Neural progenitor cell (in vitro differentiated cells): ENCODE results near the gene TAMALIN. TPM values are rescaled to one million over a fixed set of nuclear protein-coding genes. Genes with fewer than 3 reads are reported as not detected.

Source experiments
- DNase-seq: peaks from one replicate; pipeline ENCODE4 v3.0.0-alpha.2; 2016; ENCODE audit warnings: low spot score
- H2AFZ ChIP-seq: fragments of 200-600 bp; sonication (generic); replicated peaks from 2 replicates; pipeline ENCODE4 v1.6.1; 2016; ENCODE audit warnings: antibody characterized with exemption
- H3F3A ChIP-seq: fragments of 200-600 bp; sonication (generic); 2 replicates; pipeline ENCODE4 v1.6.1; 2016; ENCODE audit warnings: antibody characterized with exemption, low read depth
- H3K27ac ChIP-seq: fragments of 200-600 bp; sonication (generic); 2 replicates; pipeline ENCODE4 v1.5.1; 2016; ENCODE audit warnings: mild to moderate bottlenecking
- H3K27me3 ChIP-seq: fragments of 200-600 bp; sonication (generic); 2 replicates; pipeline ENCODE4 v1.6.1; 2016; ENCODE audit warnings: mild to moderate bottlenecking, moderate library complexity
- H3K36me3 ChIP-seq: fragments of 200-600 bp; sonication (generic); 2 replicates; pipeline ENCODE4 v1.5.1; 2016
- H3K4me1 ChIP-seq: fragments of 200-600 bp; sonication (generic); 2 replicates; pipeline ENCODE4 v1.6.1; 2016; ENCODE audit warnings: mixed run types
- H3K4me2 ChIP-seq: fragments of 200-600 bp; sonication (generic); 2 replicates; pipeline ENCODE4 v1.6.1; 2016
- H3K4me3 ChIP-seq: fragments of 200-600 bp; sonication (generic); 2 replicates; pipeline ENCODE4 v1.5.1; 2016
- H3K79me2 ChIP-seq: fragments of 200-600 bp; sonication (generic); 2 replicates; pipeline ENCODE4 v1.6.1; 2016; ENCODE audit warnings: low read depth
- H3K9ac ChIP-seq: fragments of 200-600 bp; sonication (generic); 2 replicates; pipeline ENCODE4 v1.6.1; 2016
- H3K9me3 ChIP-seq: fragments of 200-600 bp; sonication (generic); 2 replicates; pipeline ENCODE4 v1.5.1; 2016; ENCODE audit warnings: low read depth
- H4K20me1 ChIP-seq: fragments of 200-600 bp; sonication (generic); 2 replicates; pipeline ENCODE4 v1.6.1; 2016; ENCODE audit warnings: low read depth
- H3K27ac Mint-ChIP-seq: 3 replicates; pipeline ENCODE4 v1.8.0; 2021; ENCODE audit warnings: mixed read lengths
- H3K27me3 Mint-ChIP-seq: 2 replicates; pipeline ENCODE4 v1.8.0; 2022; ENCODE audit warnings: low read depth, mild to moderate bottlenecking, inconsistent platforms, moderate library complexity, mixed read lengths; ENCODE audit not compliant: insufficient read depth
- H3K36me3 Mint-ChIP-seq: 3 replicates; pipeline ENCODE4 v1.8.0; 2021; ENCODE audit warnings: mixed read lengths
- H3K4me1 Mint-ChIP-seq: 3 replicates; pipeline ENCODE4 v1.8.0; 2021; ENCODE audit warnings: mixed read lengths
- H3K4me3 Mint-ChIP-seq: 3 replicates; pipeline ENCODE4 v1.8.0; 2021; ENCODE audit warnings: mild to moderate bottlenecking, moderate library complexity, mixed read lengths
- H3K9me3 Mint-ChIP-seq: 3 replicates; pipeline ENCODE4 v1.8.0; 2020; ENCODE audit warnings: mixed read lengths
- EZH2 ChIP-seq: fragments of 200-600 bp; sonication (generic); IDR thresholded peaks from 2 replicates; pipeline ENCODE4 v1.6.1; 2017; ENCODE audit warnings: antibody characterized with exemption, mild to moderate bottlenecking, moderate library complexity
- EZH2phosphoT487 ChIP-seq: fragments of 200-600 bp; sonication (generic); IDR thresholded peaks from 2 replicates; pipeline ENCODE4 v1.6.1; 2017; ENCODE audit warnings: antibody characterized with exemption
- total RNA-seq: library from RNA; depleted of rRNA; stranded (reverse); fragments of >200 nt; gene quantifications from 2 replicates; pipeline ENCODE4 v1.2.3, GENCODE V29; 2015; ENCODE audit warnings: low replicate concordance
- TF ChIP-seq, protein P1 (sequence below): fragments of 200-600 bp; sonication (generic); IDR thresholded peaks from 2 replicates; pipeline ENCODE4 v1.5.1; 2017; ENCODE audit warnings: antibody characterized with exemption, mild to moderate bottlenecking

TAMALIN gene
- total RNA-seq, 1 donor from 2014 or later = 1.1 TPM

GRCh38 chr12:52011602-52012214, 5.0 kb downstream of the TAMALIN start:
- Mint-ChIP-seq H3K4me3 (no peak overlapping the region), H3K27me3 (peaks cover 14% of the 10 kb centered on the region), H3K27ac (no peak overlapping the region), H3K9me3 (no peaks in the 10 kb centered on the region), H3K36me3 (peaks cover 10% of the 10 kb centered on the region), H3K4me1 (peaks cover 28% of the 10 kb centered on the region)
- Histone ChIP-seq H3K4me3 (no peak overlapping the region), H2AFZ (no peak overlapping the region), H3K9me3 (no peaks in the 10 kb centered on the region), H3K4me2 (no peak overlapping the region), H3K9ac (no peak overlapping the region), H3K79me2 (no peaks in the 10 kb centered on the region), H3K27me3 (peaks cover 57% of the 10 kb centered on the region), H3F3A (peaks cover 31% of the 10 kb centered on the region), H4K20me1 (peaks cover 11% of the 10 kb centered on the region), H3K27ac (no peak overlapping the region), H3K4me1 (peaks cover 29% of the 10 kb centered on the region), H3K36me3 (no peaks in the 10 kb centered on the region)
- TF ChIP-seq EZH2phosphoT487 = no peak
- no peak for TF ChIP-seq EZH2
- TF ChIP-seq, protein P1, sequence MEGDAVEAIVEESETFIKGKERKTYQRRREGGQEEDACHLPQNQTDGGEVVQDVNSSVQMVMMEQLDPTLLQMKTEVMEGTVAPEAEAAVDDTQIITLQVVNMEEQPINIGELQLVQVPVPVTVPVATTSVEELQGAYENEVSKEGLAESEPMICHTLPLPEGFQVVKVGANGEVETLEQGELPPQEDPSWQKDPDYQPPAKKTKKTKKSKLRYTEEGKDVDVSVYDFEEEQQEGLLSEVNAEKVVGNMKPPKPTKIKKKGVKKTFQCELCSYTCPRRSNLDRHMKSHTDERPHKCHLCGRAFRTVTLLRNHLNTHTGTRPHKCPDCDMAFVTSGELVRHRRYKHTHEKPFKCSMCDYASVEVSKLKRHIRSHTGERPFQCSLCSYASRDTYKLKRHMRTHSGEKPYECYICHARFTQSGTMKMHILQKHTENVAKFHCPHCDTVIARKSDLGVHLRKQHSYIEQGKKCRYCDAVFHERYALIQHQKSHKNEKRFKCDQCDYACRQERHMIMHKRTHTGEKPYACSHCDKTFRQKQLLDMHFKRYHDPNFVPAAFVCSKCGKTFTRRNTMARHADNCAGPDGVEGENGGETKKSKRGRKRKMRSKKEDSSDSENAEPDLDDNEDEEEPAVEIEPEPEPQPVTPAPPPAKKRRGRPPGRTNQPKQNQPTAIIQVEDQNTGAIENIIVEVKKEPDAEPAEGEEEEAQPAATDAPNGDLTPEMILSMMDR = no peak
- DNase-seq = no peak

DNA sequence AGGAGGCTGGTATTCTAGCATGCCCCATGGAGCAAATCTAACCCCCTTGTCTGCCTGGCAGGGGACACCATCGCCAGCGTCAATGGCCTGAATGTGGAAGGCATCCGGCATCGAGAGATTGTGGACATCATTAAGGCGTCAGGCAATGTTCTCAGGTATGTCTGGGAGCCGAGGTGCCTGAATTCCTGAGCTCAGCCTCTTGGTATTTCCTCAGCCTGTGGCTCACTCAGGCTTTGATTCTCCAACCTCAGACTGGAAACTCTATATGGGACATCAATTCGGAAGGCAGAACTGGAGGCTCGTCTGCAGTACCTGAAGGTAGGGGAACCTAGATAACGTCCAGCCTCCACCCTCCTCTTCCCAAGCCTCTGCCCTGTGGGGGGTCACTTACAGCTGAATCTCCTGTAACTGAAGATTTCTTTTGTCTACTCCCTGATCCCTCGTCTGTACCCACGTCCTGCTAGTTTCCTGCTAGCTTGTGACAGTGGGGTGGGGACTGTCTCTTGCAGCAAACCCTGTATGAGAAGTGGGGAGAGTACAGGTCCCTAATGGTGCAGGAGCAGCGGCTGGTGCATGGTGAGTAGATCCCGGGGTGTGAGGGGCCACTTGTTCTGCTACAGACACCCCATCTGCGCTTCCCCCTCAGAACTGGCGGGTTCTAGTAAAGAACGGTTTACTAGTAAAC, 7.0 kb downstream of the TAMALIN start:
- Mint-ChIP-seq H3K27me3 (peaks cover 7% of the 10 kb centered on the region), H3K36me3 (peaks cover 10% of the 10 kb centered on the region), H3K27ac (no peak overlapping the region), H3K4me3 (no peak overlapping the region), H3K9me3 (no peaks in the 10 kb centered on the region), H3K4me1 (peaks cover 27% of the 10 kb centered on the region)
- H3K27ac ChIP-seq = no peak overlapping the region
- TF ChIP-seq, protein P1 = no peak
- TF ChIP-seq EZH2 = no peak
- no peak for TF ChIP-seq EZH2phosphoT487
- no peak overlapping the region for H3K4me3 ChIP-seq
- H3K4me2 ChIP-seq = peak overlapping the region; percentile 61
- peaks cover 46% of the 10 kb centered on the region for H3K27me3 ChIP-seq
- DNase-seq = no peak
- H4K20me1 ChIP-seq = peaks cover 11% of the 10 kb centered on the region
- H2AFZ ChIP-seq = no peak overlapping the region
- H3K9ac ChIP-seq = no peak overlapping the region
- no peaks in the 10 kb centered on the region for H3K9me3 ChIP-seq
- no peaks in the 10 kb centered on the region for H3K79me2 ChIP-seq
- H3K36me3 ChIP-seq = no peaks in the 10 kb centered on the region
- peaks cover 21% of the 10 kb centered on the region for H3K4me1 ChIP-seq
- H3F3A ChIP-seq = peaks cover 31% of the 10 kb centered on the region

GRCh38 chr12:52014567-52015530, 8.1 kb downstream of the TAMALIN start:
- H3K27ac ChIP-seq = no peak overlapping the region
- no peaks in the 10 kb centered on the region for H3K9me3 Mint-ChIP-seq
- H3K27me3 ChIP-seq = peaks cover 45% of the 10 kb centered on the region
- peaks cover 4% of the 10 kb centered on the region for H3K27me3 Mint-ChIP-seq
- no peaks in the 10 kb centered on the region for H3K9me3 ChIP-seq
- peak overlapping the region; percentile 69 for H3K4me2 ChIP-seq
- H3F3A ChIP-seq = peaks cover 32% of the 10 kb centered on the region
- H3K4me3 ChIP-seq = peak overlapping the region; percentile 34
- no peaks in the 10 kb centered on the region for H3K79me2 ChIP-seq
- no peaks in the 10 kb centered on the region for H3K36me3 ChIP-seq
- peaks cover 22% of the 10 kb centered on the region for H3K4me1 Mint-ChIP-seq
- H3K9ac ChIP-seq = no peak overlapping the region
- H2AFZ ChIP-seq = no peak overlapping the region
- no peak overlapping the region for H3K4me3 Mint-ChIP-seq
- TF ChIP-seq, protein P1 = no peak
- no peak for TF ChIP-seq EZH2phosphoT487
- no peak for TF ChIP-seq EZH2
- peaks cover 11% of the 10 kb centered on the region for H4K20me1 ChIP-seq
- H3K4me1 ChIP-seq = peaks cover 15% of the 10 kb centered on the region
- H3K36me3 Mint-ChIP-seq = peaks cover 10% of the 10 kb centered on the region
- H3K27ac Mint-ChIP-seq = no peak overlapping the region
- peak; percentile 68 for DNase-seq
